ENCODE data around the gene PRDM1.

The PRDM1 gene

DNA sequence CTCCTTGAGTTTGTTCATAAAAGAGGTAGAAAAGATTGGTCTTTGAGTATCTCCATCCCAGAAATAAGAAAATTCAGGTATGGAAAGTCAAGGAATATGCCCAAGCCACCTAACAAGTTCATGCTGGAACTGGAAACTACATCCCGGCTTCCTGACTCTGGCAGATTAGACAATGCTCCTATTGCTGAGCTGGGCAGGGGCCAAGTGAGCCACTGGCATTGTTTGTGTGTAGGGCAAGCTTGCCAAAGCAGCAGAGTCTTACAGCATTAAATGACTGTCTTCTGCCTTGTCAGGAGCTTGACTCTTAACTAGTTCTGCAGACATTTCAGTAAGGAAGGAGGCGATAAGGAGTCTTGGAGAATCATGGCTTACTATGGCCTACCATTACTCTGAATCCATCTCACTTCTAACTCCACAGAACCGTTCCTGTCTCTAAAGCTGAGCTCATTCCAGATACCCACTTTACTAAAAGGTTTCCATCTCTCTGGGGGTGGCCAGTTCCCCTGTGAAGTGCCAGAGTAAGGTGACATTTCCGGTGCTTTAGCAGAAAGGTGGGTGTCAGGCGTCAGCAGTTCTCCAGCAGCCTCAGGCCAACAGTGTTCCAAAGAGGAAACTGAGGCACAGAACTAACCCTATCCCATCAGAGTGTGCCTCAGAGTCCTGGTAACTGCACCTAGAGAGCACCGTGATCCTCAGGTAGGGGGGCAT, 30.1 kb downstream of the PRDM1 start:
- DNase-seq (ENCODE audit: low spot score), result no peak

DNA sequence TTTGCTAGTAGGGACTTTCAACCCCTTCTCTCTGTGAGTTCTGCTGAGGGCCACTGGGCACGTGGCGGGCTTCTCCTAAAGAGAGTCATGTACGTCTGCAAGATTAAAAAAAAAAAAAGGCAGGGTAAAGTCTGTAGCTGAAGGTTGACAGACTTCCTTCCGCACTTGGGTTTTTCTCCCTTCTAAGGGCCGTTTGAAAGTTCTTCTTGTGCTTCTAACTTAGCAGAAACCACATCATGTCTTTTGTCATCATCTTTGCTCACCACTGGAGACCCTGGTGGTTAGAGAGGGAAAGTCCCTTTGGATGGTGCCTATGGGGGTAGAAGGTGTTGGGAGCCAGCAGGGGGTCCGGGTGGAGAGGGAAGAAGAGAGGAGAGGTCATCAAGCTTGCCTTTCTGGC, 31.4 kb downstream of the PRDM1 start:
- no peak for DNase-seq (ENCODE audit: low spot score)

DNA sequence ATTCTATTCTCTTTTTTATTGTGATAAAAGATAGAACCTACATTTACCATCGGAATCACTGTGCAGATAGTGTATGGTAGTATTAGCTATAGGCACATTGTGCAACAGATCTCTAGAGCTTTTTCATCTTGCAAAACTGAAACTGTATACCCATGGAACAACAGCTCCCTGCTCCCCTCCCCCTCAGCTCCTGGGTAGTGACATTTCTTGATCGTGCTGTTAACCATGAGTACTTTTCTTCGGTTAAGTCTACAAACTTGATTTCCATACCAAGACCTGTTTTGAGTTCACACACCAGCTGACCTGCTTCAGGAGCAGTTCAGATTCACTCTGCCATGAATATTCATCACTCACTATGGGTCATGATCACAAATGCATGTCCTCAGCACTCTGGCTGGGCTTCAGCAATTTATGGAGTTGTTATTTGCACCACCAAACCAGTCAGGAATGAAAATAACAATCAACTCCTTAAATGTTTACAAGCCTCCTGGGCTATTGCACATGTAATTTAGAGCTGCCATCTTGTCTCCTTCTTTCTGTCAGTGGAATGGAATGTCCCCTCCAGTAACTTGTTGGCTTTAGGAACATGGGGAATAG, 32.8 kb downstream of the PRDM1 start:
- no peak for DNase-seq (ENCODE audit: low spot score)

DNA sequence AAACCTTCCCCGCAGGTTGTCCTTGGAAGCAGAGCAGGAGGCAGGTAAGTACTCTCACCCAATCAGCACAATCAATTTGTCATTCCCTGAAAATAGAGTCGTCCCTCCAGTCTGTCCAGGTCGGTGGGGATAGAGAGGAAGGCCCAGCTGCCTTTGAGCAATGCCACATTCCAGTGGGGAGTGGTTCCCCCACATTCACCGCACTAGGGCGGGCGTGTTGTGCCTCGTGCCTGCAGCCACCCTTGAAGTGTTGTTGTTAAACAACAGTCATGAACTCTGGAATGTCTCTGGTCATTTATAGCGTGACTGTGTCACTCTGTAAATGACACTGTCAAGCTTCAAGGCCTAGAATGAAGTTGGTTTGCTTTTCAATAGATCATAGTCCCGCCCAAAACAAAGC, 33.4 kb downstream of the PRDM1 start:
- no peak for DNase-seq (ENCODE audit: low spot score)

DNA sequence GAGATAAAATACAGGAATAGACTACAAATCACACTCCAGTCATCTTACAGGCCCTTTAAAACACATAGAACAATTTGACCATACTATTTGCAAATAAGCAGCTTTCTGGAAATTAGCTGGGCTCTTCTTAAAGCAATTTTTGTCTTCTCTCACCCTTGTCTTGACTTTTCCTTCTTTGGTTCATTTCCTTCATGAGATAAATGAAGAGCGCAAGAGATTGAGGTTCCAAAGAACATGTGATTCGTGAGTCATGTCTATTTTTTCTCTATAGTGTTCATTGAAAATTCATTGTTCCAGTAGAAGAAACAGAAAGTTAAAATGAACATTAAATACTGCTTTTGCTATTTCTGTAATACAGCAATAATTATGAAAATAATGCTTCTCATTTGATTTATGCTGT, 33.9 kb downstream of the PRDM1 start:
- no peak for DNase-seq (ENCODE audit: low spot score)

DNA sequence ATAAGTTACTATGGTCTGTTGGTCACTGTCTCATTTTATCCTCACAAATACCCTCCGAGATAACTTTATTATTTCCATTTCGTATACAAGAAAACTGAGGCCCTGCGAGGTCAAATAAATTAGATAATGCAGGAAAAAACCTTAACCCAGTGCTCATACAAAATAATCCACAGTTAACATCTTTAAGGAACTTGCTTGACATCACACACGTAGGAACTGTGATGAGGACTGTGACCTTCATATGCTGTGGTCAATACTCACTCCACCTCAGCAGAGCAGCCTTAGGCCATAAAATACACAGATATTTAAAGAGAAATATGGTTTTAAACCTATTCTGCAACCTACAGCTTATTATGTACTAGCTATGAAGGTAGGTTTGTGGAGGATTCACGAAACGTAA, 34.3 kb downstream of the PRDM1 start:
- DNase-seq (ENCODE audit: low spot score), result no peak

DNA sequence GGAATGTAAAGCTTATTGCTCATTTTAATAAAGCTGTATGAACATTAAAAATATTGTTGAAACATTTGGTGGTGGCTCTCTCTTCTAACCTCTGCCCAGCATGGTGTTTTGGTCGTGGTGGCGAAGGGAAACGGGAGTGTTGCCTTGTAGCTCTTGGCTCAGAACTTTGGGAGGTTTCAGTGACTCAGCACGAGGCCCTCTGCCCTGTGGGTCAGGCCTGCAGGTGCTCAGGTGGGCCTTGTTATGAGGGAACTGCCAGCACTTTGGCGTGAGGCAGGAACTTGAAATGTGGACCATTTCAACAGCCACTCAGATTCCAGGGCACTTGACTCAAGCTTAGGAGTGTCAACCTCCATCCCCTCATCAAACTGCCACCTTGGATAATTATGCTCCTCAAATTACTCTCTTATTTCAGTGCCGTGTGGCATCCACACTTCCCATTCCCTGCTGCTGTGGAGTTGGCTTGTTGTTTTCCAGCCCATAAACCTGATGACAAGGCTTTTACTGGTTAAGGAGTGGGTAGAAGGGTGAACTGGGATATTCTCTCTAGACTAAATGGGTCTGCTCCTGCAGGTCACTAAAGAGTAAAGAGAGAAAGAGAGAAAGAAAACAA, 36.3 kb downstream of the PRDM1 start:
- DNase-seq (ENCODE audit: low spot score), result no peak

DNA sequence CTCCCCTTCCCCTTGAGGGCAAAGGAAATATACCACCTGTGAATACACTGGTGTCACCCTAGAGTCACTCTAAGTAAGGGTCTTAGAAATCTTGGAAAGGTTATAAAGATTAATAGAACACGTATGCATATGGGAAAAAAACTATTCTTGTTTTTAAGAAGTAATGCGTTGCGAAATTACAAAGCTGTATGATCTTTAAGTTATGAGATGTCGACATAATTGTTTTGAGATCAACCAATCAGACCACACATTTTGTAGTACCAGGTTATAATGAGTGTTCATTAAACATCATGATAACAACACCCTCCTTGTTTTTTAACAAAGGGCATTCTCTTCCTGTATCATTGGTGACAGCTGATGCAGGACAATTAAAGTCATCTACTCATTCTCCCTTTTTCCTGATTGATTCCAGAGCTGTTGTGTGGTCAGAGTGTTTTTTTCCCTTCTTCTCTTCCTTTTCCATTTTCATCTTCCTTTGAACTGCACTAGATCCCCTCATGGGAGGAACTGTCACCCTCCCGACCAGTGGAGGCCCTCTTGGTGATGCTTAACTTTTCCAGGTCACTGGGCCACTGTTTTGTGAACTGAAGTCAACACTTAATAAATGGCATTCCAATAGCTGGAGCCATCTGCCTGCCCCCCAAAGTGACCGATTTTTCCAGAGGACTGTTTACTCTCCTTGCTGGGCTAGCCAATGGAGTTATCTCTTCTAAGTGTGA, 37.0 kb downstream of the PRDM1 start:
- no peak for DNase-seq (ENCODE audit: low spot score)

DNA sequence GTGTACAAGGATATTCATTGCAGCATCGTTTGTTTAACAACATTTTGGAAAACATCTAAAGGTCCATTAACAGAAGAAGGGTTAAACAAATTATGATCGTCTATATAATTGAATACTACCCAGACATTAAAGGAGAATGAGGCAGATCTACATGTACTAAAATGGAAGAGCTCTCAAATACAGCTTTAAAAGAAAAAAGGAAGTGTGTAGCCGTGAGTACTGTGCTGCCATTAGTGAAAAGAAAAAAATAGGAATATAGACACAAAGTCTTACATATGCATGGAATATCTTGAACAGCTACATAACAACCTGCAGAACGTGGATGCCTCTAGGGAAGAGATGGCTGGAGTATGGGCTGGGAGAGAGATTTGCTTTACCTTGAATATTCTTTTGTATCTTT, 37.9 kb downstream of the PRDM1 start:
- no peak for DNase-seq (ENCODE audit: low spot score)

DNA sequence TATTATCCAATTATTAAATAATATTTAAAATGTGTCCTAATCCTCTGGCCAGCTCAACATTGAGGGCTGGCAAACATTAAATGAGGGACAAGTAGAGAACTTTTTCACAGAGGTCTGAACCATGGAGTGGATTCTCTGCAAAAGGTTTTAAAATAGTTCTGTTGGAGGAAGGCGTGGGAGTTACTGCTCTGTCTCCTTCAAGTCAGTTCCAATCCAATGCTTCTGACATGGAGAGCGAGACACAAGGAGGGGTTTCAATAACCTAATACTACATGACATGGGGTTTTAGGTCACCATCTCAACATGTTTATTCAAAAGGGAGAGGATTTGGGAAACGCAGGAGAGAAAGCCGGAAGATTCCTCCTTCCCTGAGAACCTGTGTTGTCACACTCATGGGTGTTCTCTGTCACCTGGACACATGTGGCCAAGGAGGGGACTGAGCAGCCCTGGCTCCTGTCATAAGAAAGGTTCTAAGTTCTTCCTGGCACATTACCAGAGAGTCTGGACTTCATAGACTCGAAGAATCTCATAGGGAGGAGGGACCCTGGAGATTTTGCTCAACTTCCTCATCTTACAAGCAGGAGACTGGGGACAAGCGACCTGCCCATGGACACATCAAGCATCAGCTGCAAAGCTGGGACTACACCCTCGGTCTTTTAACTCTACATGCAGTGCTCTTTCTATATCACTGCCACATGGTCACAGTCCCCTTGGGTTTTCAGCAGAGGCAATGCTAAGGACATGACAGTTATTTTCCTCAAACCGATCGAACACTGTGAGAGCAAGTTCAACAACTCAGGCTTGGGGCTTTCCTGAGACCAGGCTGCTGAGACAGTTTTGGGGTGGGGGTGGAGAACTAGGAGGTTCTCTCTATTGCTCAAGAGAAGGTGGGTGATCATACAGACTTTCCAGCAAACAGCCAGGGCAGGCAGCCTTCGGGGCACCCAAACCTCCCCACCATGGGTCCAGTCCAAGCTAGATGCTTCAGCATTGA, 38.6 kb downstream of the PRDM1 start:
- DNase-seq (ENCODE audit: low spot score), result no peak

DNA sequence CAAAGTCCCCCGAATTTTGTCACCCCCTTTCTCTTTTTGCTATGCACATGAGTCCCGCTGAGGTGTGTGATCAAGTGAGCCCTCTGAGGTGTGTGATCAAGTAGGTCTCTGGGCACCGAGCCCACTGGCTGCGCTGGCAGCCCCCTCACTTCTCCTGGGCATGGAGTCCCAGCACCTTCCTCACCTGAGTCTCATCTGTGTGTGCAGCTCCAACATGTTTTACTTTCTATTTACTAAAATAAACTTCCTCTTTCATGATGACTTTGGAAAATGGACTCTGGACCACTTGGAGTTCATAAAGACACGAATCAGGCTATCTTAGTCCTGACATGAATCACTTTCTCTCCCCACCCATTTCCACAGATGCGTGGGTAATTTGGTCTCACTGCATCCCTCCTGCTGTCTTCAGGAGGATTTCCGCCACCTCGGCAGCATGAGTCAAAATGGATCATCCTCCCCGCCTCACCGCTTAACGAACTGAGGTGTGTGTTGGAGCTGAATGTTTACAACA, 39.8 kb downstream of the PRDM1 start:
- no peak for DNase-seq (ENCODE audit: low spot score)

DNA sequence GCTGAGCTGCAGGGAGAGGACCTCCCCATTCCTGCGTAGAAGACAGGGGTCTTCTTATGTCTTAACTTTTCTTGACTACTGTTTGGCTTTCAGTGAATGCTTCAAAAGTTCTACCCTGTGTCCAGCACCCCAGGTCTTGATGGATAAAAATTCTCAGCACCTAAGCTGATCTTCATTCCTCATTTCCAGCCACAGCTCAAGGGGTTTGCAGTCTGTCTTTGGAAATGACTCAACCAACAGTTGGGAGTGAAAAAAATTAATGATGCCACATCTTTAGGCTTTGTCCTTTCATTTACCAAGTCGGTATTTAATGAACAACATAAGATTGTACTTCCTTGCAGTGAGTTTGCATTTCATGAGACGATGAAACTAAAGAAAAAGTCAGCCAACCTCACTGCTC, 40.3 kb downstream of the PRDM1 start:
- no peak for DNase-seq (ENCODE audit: low spot score)

DNA sequence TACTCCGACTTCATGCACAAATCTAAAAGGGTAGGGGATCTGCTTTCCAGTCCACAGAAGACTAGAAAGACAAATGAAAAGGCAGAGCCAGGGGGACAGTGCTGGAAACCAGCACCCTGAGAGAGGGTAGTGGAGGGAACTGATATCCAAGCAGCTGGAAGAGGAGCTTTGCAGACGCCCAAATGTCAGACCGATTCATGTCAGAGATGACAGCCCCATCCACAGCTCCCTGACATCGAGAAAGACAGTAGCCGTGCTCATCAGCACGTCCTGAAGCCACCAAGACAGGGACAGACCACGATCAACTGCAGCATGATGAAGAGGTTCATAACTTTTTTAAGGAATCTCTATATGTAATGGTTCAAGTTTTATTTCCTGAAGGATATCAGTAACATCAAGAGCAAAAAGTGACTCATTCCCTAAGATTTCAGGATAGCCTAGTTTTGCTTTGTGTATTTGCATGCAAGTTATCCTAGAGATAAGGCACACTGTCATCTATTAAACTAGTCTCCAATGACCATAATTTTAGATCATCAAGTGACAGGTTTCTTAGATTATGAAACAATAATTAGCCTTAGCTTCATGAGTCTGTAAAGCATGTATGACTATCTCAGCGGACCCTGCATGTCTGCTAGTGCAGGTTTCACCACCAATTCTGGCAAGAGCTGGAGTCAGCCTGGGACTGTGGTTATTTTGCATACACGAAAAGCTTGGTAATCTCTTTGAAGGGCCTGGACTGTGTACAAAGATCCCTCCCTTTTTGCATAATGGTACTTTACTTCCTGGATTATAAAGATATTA, 43.0 kb downstream of the PRDM1 start:
- no peak for DNase-seq (ENCODE audit: low spot score)

DNA sequence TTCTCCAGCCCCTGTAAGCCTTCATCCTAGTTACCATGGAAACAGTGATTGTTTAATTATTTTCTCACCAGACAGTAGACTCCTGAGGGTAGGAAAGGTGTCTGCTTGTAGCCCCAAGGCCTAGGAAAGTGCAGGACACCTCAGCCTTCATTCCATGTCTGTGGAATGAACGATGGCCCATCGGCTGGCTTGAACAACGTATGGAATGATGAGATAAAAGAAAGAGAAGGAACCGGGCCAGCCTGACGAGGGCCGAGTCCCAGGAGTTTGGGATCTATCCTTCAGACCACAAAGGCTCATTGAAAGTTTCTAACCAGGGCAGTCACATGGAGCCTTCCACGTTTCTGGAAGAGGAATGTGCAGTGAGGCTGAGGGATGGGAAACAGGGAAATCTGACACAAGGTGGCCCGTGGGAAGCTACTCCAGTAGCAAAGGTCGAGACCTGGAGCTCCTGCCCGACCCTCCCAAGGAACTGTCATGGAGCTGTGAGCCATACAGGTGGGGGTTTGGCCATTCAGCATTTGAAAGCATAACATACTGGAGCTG, 46.1 kb downstream of the PRDM1 start:
- no peak for DNase-seq (ENCODE audit: low spot score)

DNA sequence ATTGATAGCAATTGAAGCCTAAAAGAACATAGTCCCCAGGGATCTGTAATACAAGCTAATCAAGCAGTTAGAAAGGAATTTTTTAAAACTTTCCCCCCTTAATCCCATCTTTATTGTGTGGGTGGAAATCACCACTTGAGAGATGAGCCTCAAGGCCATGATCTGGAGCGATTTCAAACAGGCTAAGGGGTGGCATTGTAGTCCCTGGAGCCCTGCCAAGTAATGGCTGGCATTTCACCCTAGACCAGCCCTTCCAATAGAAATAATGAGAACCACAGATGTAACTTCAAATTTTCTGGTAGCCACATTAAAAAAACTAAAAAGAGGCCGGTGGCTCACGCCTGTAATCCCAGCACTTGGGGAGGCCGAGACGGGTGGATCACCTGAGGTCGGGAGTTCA, 46.9 kb downstream of the PRDM1 start:
- DNase-seq (ENCODE audit: low spot score), result no peak

DNA sequence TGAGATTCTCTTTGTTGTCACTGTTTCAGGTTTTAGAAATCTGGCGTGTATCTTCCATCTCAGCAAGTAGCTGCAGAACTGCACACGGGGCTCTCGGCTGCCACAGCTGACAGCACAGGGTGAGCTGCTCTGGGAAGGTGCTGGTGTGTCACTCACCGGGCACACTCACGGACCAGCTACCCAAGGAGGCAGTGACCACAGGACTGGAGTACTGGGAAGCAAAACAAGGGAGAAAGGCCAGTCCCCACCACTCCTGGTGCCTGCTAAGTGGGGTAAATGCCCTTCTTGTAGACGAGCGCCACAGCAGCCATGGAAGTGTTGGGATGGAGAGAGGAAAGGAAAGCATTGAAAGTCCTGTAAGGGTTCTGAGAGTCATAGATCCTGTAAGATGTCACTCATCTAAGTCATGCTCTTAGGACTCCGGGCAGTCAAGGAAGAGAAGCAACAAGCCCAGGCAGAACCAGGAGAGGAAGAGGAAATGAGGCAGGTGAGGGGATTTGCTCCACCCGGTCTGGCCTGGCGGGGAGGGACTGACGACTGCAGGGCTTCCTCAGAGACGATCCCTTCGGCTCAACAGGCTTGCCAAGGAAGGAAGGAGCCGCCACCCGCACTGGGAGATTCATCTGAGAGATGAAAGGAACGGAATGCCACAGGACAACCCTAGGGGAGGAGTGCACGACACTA, 48.1 kb downstream of the PRDM1 start:
- DNase-seq (ENCODE audit: low spot score), result no peak

DNA sequence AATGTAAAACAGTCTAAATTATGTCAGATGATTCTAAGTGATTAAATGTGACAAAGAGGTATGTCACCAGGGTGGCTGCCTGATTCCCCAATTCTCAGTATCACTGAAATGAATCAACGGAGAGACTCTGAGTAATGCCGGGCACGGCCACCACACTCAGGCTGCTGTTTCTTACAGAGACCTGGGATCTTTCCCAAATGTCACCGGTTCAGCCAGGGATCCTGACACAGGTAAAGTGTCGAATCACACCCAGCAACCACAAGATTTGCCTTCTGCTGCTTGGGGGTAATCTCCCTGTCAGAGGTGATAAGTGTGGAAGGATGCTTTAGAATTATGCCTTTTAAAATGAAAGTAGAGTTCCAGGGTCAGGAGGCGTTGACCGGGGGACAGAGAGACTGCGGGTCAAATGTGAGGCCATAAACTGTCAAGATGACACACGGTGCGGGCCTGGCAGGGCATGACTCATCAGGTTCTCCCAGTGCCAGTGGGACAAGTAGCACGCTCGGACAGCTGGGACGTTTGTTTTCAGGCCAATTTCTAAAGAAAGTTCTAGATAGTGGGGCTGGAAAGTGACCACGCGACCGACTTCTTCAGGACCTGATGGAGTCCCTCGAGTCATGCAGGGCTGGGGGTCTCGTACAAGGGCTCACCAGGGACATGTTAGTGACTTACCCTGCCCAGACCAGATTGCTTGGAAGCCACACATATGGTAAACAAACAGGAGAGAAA, 48.9 kb downstream of the PRDM1 start:
- no peak for DNase-seq (ENCODE audit: low spot score)

DNA sequence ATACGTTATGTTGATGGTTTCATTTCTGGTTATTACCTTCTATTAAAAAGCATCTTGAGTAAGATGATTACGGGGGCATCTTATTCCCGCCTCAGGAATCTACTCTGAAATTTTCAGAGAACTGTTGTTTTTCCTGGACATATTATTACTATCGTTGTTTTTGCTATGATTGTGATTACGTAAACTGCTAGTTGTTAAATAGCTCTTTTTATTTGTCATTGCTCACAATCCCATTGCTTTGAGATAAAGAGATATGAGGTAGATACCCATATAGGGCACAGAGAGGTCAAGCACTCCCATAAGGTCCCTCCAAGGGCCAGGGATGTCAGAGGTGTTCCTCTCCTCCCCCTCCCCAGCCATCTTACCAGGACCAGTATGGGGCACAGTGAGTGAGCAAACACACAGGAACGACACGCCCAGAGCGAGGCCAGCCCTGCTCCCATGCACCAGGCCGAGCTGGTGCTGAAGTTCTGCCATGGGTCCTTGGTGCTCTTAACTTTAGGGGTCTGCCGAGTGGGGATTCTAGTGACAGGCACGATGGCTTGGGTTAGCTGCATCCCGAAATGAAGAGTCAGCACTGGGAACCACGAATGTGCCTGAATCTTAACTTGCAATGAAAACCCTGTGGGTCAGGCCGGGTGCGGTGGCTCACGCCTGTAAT, 49.9 kb downstream of the PRDM1 start:
- DNase-seq (ENCODE audit: low spot score), result no peak

DNA sequence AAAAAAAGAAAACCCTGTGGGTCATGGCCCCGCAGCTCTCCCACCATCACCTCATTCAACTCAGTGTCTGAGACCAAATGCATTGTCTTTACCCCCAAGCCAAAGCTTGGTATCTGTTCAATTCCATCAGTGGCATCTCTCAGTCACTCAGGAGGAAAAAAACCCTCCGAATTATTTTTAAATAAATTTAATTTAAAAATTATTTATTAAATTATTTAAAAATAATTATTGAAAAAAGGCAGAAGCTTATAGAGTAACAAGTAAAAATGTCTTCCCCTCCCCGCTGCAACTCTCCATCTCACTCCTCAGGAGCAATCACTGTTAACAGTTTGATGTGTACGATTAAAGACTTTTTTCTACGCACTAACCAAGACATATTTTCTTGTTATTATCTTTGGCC, 50.7 kb downstream of the PRDM1 start:
- no peak for DNase-seq (ENCODE audit: low spot score)
